ENCODE measurements around the gene SFMBT2.

Gene SFMBT2

GRCh38 chr10:7337431-7338171, 73.2 kb downstream of the SFMBT2 start:
- Histone ChIP-seq H3K36me3 (ENCODE audit: control insufficient read depth, insufficient read depth, low read length) (no peaks in the 10 kb centered on the region), H3K9me3 (ENCODE audit: control insufficient read depth, insufficient read depth, low read length) (no peaks in the 10 kb centered on the region), H3K27me3 (ENCODE audit: control insufficient read depth, insufficient read depth, low read length) (no peaks in the 10 kb centered on the region), H3K9ac (ENCODE audit: low read depth, low read length) (no peak overlapping the region), H3K4me3 (ENCODE audit: low read depth, low read length) (no peak overlapping the region), H3K4me1 (ENCODE audit: control insufficient read depth, insufficient read depth, low read length) (peaks cover 6% of the 10 kb centered on the region)

GRCh38 chr10:7335977-7336376, 74.9 kb downstream of the SFMBT2 start:
- Histone ChIP-seq H3K9me3 (ENCODE audit: control insufficient read depth, insufficient read depth, low read length) (no peaks in the 10 kb centered on the region), H3K9ac (ENCODE audit: low read depth, low read length) (no peak overlapping the region), H3K4me1 (ENCODE audit: control insufficient read depth, insufficient read depth, low read length) (peaks cover 5% of the 10 kb centered on the region), H3K27me3 (ENCODE audit: control insufficient read depth, insufficient read depth, low read length) (no peaks in the 10 kb centered on the region), H3K36me3 (ENCODE audit: control insufficient read depth, insufficient read depth, low read length) (no peaks in the 10 kb centered on the region), H3K4me3 (ENCODE audit: low read depth, low read length) (no peak overlapping the region)

GRCh38 chr10:7334642-7334964, 76.2 kb downstream of the SFMBT2 start:
- Histone ChIP-seq H3K27me3 (ENCODE audit: control insufficient read depth, insufficient read depth, low read length) (no peaks in the 10 kb centered on the region), H3K4me3 (ENCODE audit: low read depth, low read length) (no peak overlapping the region), H3K9ac (ENCODE audit: low read depth, low read length) (no peak overlapping the region), H3K36me3 (ENCODE audit: control insufficient read depth, insufficient read depth, low read length) (no peaks in the 10 kb centered on the region), H3K9me3 (ENCODE audit: control insufficient read depth, insufficient read depth, low read length) (no peaks in the 10 kb centered on the region), H3K4me1 (ENCODE audit: control insufficient read depth, insufficient read depth, low read length) (peaks cover 3% of the 10 kb centered on the region)

- Histone ChIP-seq H3K27me3 (ENCODE audit: control insufficient read depth, insufficient read depth, low read length) (no peaks in the 10 kb centered on the region), H3K9ac (ENCODE audit: low read depth, low read length) (no peak overlapping the region), H3K36me3 (ENCODE audit: control insufficient read depth, insufficient read depth, low read length) (no peaks in the 10 kb centered on the region), H3K4me1 (ENCODE audit: control insufficient read depth, insufficient read depth, low read length) (peaks cover 3% of the 10 kb centered on the region), H3K9me3 (ENCODE audit: control insufficient read depth, insufficient read depth, low read length) (no peaks in the 10 kb centered on the region), H3K4me3 (ENCODE audit: low read depth, low read length) (no peak overlapping the region)
Measured at GRCh38 chr10:7333961-7334641, 76.7 kb downstream of the SFMBT2 start.

- Histone ChIP-seq H3K27me3 (ENCODE audit: control insufficient read depth, insufficient read depth, low read length) (no peaks in the 10 kb centered on the region), H3K9ac (ENCODE audit: low read depth, low read length) (no peak overlapping the region), H3K4me1 (ENCODE audit: control insufficient read depth, insufficient read depth, low read length) (peaks cover 3% of the 10 kb centered on the region), H3K36me3 (ENCODE audit: control insufficient read depth, insufficient read depth, low read length) (no peaks in the 10 kb centered on the region), H3K9me3 (ENCODE audit: control insufficient read depth, insufficient read depth, low read length) (no peaks in the 10 kb centered on the region), H3K4me3 (ENCODE audit: low read depth, low read length) (no peak overlapping the region)
Measured at GRCh38 chr10:7329219-7329618, 81.6 kb downstream of the SFMBT2 start.

- Histone ChIP-seq H3K27me3 (ENCODE audit: control insufficient read depth, insufficient read depth, low read length) (no peaks in the 10 kb centered on the region), H3K9ac (ENCODE audit: low read depth, low read length) (no peak overlapping the region), H3K4me1 (ENCODE audit: control insufficient read depth, insufficient read depth, low read length) (no peaks in the 10 kb centered on the region), H3K36me3 (ENCODE audit: control insufficient read depth, insufficient read depth, low read length) (no peaks in the 10 kb centered on the region), H3K4me3 (ENCODE audit: low read depth, low read length) (no peak overlapping the region), H3K9me3 (ENCODE audit: control insufficient read depth, insufficient read depth, low read length) (no peaks in the 10 kb centered on the region)
Measured at GRCh38 chr10:7327885-7328284, 82.9 kb downstream of the SFMBT2 start.

- Histone ChIP-seq H3K4me1 (ENCODE audit: control insufficient read depth, insufficient read depth, low read length) (no peaks in the 10 kb centered on the region), H3K9ac (ENCODE audit: low read depth, low read length) (no peak overlapping the region), H3K36me3 (ENCODE audit: control insufficient read depth, insufficient read depth, low read length) (no peaks in the 10 kb centered on the region), H3K9me3 (ENCODE audit: control insufficient read depth, insufficient read depth, low read length) (no peaks in the 10 kb centered on the region), H3K4me3 (ENCODE audit: low read depth, low read length) (no peak overlapping the region), H3K27me3 (ENCODE audit: control insufficient read depth, insufficient read depth, low read length) (no peaks in the 10 kb centered on the region)
Measured at GRCh38 chr10:7322623-7323022, 88.2 kb downstream of the SFMBT2 start.

GRCh38 chr10:7320072-7320471, 90.8 kb downstream of the SFMBT2 start:
- Histone ChIP-seq H3K4me1 (ENCODE audit: control insufficient read depth, insufficient read depth, low read length) (no peaks in the 10 kb centered on the region), H3K36me3 (ENCODE audit: control insufficient read depth, insufficient read depth, low read length) (no peaks in the 10 kb centered on the region), H3K9ac (ENCODE audit: low read depth, low read length) (no peak overlapping the region), H3K4me3 (ENCODE audit: low read depth, low read length) (no peak overlapping the region), H3K27me3 (ENCODE audit: control insufficient read depth, insufficient read depth, low read length) (no peaks in the 10 kb centered on the region), H3K9me3 (ENCODE audit: control insufficient read depth, insufficient read depth, low read length) (no peaks in the 10 kb centered on the region)

GRCh38 chr10:7319632-7320031, 91.2 kb downstream of the SFMBT2 start:
- no peaks in the 10 kb centered on the region for H3K27me3 ChIP-seq (ENCODE audit: control insufficient read depth, insufficient read depth, low read length)
- H3K4me3 ChIP-seq (ENCODE audit: low read depth, low read length): no peak overlapping the region
- H3K4me1 ChIP-seq (ENCODE audit: control insufficient read depth, insufficient read depth, low read length): no peaks in the 10 kb centered on the region
- H3K9ac ChIP-seq (ENCODE audit: low read depth, low read length): no peak overlapping the region
- no peaks in the 10 kb centered on the region for H3K36me3 ChIP-seq (ENCODE audit: control insufficient read depth, insufficient read depth, low read length)
- H3K9me3 ChIP-seq (ENCODE audit: control insufficient read depth, insufficient read depth, low read length): no peaks in the 10 kb centered on the region

- no peaks in the 10 kb centered on the region for H3K36me3 ChIP-seq (ENCODE audit: control insufficient read depth, insufficient read depth, low read length)
- H3K4me3 ChIP-seq (ENCODE audit: low read depth, low read length): no peak overlapping the region
- no peaks in the 10 kb centered on the region for H3K27me3 ChIP-seq (ENCODE audit: control insufficient read depth, insufficient read depth, low read length)
Measured at GRCh38 chr10:7318836-7319235, 92.0 kb downstream of the SFMBT2 start.

GRCh38 chr10:7317786-7318446, 92.9 kb downstream of the SFMBT2 start:
- H3K9me3 ChIP-seq (ENCODE audit: control insufficient read depth, insufficient read depth, low read length): no peaks in the 10 kb centered on the region

More at GRCh38 chr10:7318836-7319235, 92.0 kb downstream of the SFMBT2 start:
- H3K4me1 ChIP-seq (ENCODE audit: control insufficient read depth, insufficient read depth, low read length): no peaks in the 10 kb centered on the region
- no peaks in the 10 kb centered on the region for H3K9me3 ChIP-seq (ENCODE audit: control insufficient read depth, insufficient read depth, low read length)
- no peak overlapping the region for H3K9ac ChIP-seq (ENCODE audit: low read depth, low read length)

GRCh38 chr10:7316839-7317238, 94.0 kb downstream of the SFMBT2 start:
- no peaks in the 10 kb centered on the region for H3K27me3 ChIP-seq (ENCODE audit: control insufficient read depth, insufficient read depth, low read length)
- no peaks in the 10 kb centered on the region for H3K36me3 ChIP-seq (ENCODE audit: control insufficient read depth, insufficient read depth, low read length)
- H3K9me3 ChIP-seq (ENCODE audit: control insufficient read depth, insufficient read depth, low read length): no peaks in the 10 kb centered on the region
- no peak overlapping the region for H3K9ac ChIP-seq (ENCODE audit: low read depth, low read length)
- no peak overlapping the region for H3K4me3 ChIP-seq (ENCODE audit: low read depth, low read length)
- H3K4me1 ChIP-seq (ENCODE audit: control insufficient read depth, insufficient read depth, low read length): no peaks in the 10 kb centered on the region

More at GRCh38 chr10:7317786-7318446, 92.9 kb downstream of the SFMBT2 start:
- Histone ChIP-seq H3K9ac (ENCODE audit: low read depth, low read length) (no peak overlapping the region), H3K27me3 (ENCODE audit: control insufficient read depth, insufficient read depth, low read length) (no peaks in the 10 kb centered on the region), H3K4me1 (ENCODE audit: control insufficient read depth, insufficient read depth, low read length) (no peaks in the 10 kb centered on the region), H3K36me3 (ENCODE audit: control insufficient read depth, insufficient read depth, low read length) (no peaks in the 10 kb centered on the region), H3K4me3 (ENCODE audit: low read depth, low read length) (no peak overlapping the region)

All from iPS-15b (cell line).